GM10248 (cell line): Measurements from ENCODE around the gene GNG11.

Experiments
- CTCF ChIA-PET: fragments of 300-600 bp; sonication (Branson Sonifier 250); formaldehyde crosslinking; extraction: SDS; loops from one replicate; lab custom pipeline; 2021; ENCODE audit warnings: antibody characterized with exemption; lab: Yijun Ruan, JAX
- POLR2A ChIA-PET: fragments of 350-650 bp; sonication (Branson Sonifier 250); formaldehyde crosslinking; extraction: SDS; loops from one replicate; lab custom pipeline; 2020; ENCODE audit warnings: antibody characterized with exemption; lab: Yijun Ruan, JAX
- DNase-seq: peaks from one replicate; pipeline ENCODE4 v3.0.0; 2012; ENCODE audit errors: extremely low spot score
- CTCF ChIP-seq: IDR thresholded peaks from 2 replicates; pipeline ENCODE4 v1.5.1; 2012; ENCODE audit warnings: mild to moderate bottlenecking, low read depth; ENCODE audit errors: extremely low read depth, missing control alignments, control extremely low read depth

The GNG11 gene

GRCh38 chr7:93968911-93969620 is 47.5 kb downstream of the GNG11 start:
- POLR2A ChIA-PET = no interaction called here

GRCh38 chr7:93972029-93972725 is 50.6 kb downstream of the GNG11 start:
- CTCF ChIA-PET = interaction anchor here (1.1 to 1.6 kb wide), 3 partner anchors 10 to 16 kb away, joined by 3 read pairs; no protein-coding TSS in a partner anchor
- no peak for DNase-seq
- no peak for TF ChIP-seq CTCF
- POLR2A ChIA-PET = no interaction called here

More at GRCh38 chr7:93968911-93969620, 47.5 kb downstream of the GNG11 start:
- TF ChIP-seq CTCF = no peak
- CTCF ChIA-PET = interaction anchor here (1.4 kb wide), 1 partner anchor 9 kb away, joined by 3 read pairs; no protein-coding TSS in a partner anchor
- DNase-seq = no peak

- no peak for TF ChIP-seq CTCF
- ChIA-PET CTCF (interaction anchor here (1.4 to 1.6 kb wide), 2 partner anchors 13 to 17 kb away, joined by 3 read pairs; no protein-coding TSS in a partner anchor), POLR2A (no interaction called here)
- DNase-seq = no peak
Measured at GRCh38 chr7:93973134-93973533, 51.6 kb downstream of the GNG11 start.

GRCh38 chr7:93977211-93977950 is 55.8 kb downstream of the GNG11 start:
- ChIA-PET POLR2A (no interaction called here), CTCF (interaction anchor here (0.7 to 1.4 kb wide), 5 partner anchors 8 to 74 kb away, joined by 3 to 5 read pairs (median 3); no protein-coding TSS in a partner anchor)
- no peak for TF ChIP-seq CTCF
- no peak for DNase-seq
